ENCODE measurements around the gene EVX2. TPM values are rescaled to one million over a fixed set of nuclear protein-coding genes. Genes with fewer than 3 reads are reported as not detected.

Gene EVX2
- total RNA-seq, 4 donors from 2014 or later: 0.16 TPM; not detected in 3

- TF ChIP-seq CTCF (IDR thresholded peaks at IDR 0.05; ENCODE audit: low read depth): no peak
Observed at GRCh38 chr2:176075481-176075880, 8.3 kb downstream of the EVX2 start.

- TF ChIP-seq CTCF (IDR thresholded peaks at IDR 0.05; ENCODE audit: low read depth): no peak
Observed at GRCh38 chr2:176074919-176075425, 8.8 kb downstream of the EVX2 start.

GRCh38 chr2:176072951-176073904 is 10.5 kb downstream of the EVX2 start:
- no peak for TF ChIP-seq CTCF (IDR thresholded peaks at IDR 0.05; ENCODE audit: low read depth)

GRCh38 chr2:176072292-176072669 is 11.5 kb downstream of the EVX2 start:
- TF ChIP-seq CTCF (IDR thresholded peaks at IDR 0.05; ENCODE audit: low read depth): no peak

GRCh38 chr2:176071330-176072291 is 12.2 kb downstream of the EVX2 start:
- no peak for TF ChIP-seq CTCF (IDR thresholded peaks at IDR 0.05; ENCODE audit: low read depth)

- no peak for TF ChIP-seq CTCF (IDR thresholded peaks at IDR 0.05; ENCODE audit: low read depth)
Observed at GRCh38 chr2:176068419-176068832, 15.3 kb downstream of the EVX2 start.

Measured in subcutaneous adipose tissue (tissue), 4 donors.